Effector memory CD4-positive, alpha-beta T cell (primary cell): ENCODE data around the gene PLS1.

Experiments used
- DNase-seq, 3 donors: peaks; one replicate each; pipeline ENCODE4 v3.0.0-alpha.2; 2020
- H3K27ac ChIP-seq: 2 replicates; pipeline ENCODE4 v1.7.0; 2013; ENCODE audit warnings: mild to moderate bottlenecking, low read length, moderate library complexity; ENCODE audit not compliant: insufficient read depth, poor library complexity, severe bottlenecking
- H3K27me3 ChIP-seq: replicated peaks from 2 replicates; pipeline ENCODE4 v1.7.0; 2013; ENCODE audit warnings: mild to moderate bottlenecking, low read length; ENCODE audit not compliant: insufficient read depth, control insufficient read depth, poor library complexity, severe bottlenecking
- H3K36me3 ChIP-seq: 2 replicates; pipeline ENCODE4 v1.7.0; 2013; ENCODE audit warnings: mild to moderate bottlenecking, low read length, moderate library complexity; ENCODE audit not compliant: control insufficient read depth, insufficient read depth
- H3K4me1 ChIP-seq: 2 replicates; pipeline ENCODE4 v1.7.0; 2013; ENCODE audit warnings: low read length, mild to moderate bottlenecking; ENCODE audit not compliant: control insufficient read depth, insufficient read depth, poor library complexity, severe bottlenecking
- H3K4me3 ChIP-seq: 2 replicates; pipeline ENCODE4 v1.7.0; 2013; ENCODE audit warnings: low read length, low read depth, mild to moderate bottlenecking; ENCODE audit not compliant: insufficient read depth, poor library complexity, severe bottlenecking
- H3K9me3 ChIP-seq: 2 replicates; pipeline ENCODE4 v1.7.0; 2013; ENCODE audit warnings: mild to moderate bottlenecking, low read length, moderate library complexity; ENCODE audit not compliant: control insufficient read depth

Gene PLS1

DNA sequence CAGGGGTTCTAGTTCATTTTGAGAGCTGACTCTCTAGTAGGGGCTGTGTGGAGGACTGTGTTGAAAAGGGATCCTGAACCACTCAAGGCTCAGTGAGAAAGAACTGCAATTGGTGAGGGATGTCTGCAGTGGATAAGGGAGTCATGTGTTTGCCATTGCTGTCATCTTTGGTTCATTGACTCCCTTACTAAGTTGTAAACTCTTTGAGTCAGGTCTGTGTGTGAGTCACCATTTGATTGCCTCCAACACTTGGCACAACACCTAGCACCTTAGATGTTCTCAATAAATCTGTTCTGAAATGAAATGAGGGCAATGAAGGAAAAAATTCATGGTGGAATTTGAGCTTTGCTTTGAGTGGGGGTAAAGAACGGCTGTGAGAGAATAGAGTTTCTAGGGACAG lies 51.7 kb downstream of the PLS1 start:
- H3K4me1 ChIP-seq, result no peaks in the 10 kb centered on the region
- H3K9me3 ChIP-seq, result no peaks in the 10 kb centered on the region
- H3K27me3 ChIP-seq, result no peaks in the 10 kb centered on the region
- no peaks in the 10 kb centered on the region for H3K36me3 ChIP-seq
- H3K4me3 ChIP-seq, result no peak overlapping the region
- H3K27ac ChIP-seq, result no peak overlapping the region
- DNase-seq, result no peak

DNA sequence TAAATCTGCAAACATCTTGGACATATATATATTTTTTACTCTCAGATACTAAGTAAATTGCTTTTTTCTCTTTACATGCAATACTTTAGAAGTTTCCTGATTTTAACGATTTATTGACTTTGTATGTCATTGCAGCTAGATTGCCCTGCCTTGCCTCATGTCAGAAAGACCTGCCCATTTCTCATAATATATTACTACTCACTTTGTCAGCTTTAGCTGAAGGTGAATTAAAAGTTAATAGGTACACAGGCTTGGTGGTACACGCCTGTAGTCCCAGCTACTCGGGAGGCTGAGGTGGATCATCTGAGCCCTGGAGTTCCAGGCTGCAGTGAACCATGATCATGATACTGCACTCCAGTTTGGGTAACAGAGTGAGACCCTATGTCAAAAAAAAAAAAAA lies 52.8 kb downstream of the PLS1 start:
- no peaks in the 10 kb centered on the region for H3K4me1 ChIP-seq
- H3K9me3 ChIP-seq, result no peaks in the 10 kb centered on the region
- no peak overlapping the region for H3K27ac ChIP-seq
- H3K4me3 ChIP-seq, result no peak overlapping the region
- H3K27me3 ChIP-seq, result no peaks in the 10 kb centered on the region
- DNase-seq, result no peak
- H3K36me3 ChIP-seq, result no peaks in the 10 kb centered on the region

DNA sequence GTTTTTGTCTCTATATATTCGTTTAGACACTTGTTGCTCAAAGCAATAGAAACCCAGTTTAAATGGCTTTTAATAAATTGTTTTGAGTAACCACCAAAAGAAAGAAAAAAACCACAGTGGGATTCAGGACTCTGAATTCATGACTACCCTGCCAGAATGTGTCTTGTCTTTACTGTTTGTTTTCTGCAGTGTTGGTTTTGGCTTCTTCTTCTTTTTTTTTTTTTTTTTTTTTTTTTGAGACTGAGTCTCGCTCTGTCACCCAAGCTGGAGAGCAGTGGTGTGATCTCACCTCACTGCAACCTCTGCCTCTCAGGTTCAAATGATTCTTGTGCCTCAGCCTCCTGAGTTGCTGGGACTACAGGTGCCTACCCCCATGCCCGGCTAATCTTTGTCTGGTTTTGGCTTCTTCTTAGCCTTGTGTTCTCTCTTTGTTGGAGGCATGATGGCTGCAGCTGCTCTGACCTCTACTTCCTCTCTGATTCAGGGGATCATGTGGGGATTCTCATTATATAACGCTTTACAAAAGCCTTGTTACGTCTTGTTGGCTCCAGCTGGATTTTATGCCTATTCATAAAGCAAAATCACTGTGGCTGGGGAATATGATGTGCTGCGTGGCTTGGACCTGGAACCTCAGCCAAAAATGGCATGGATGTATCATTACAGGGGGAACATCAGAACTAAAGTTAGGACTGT lies 54.0 kb downstream of the PLS1 start:
- Histone ChIP-seq H3K4me1 (no peaks in the 10 kb centered on the region), H3K36me3 (no peaks in the 10 kb centered on the region), H3K4me3 (no peak overlapping the region), H3K27ac (no peak overlapping the region), H3K27me3 (no peaks in the 10 kb centered on the region), H3K9me3 (no peaks in the 10 kb centered on the region)
- DNase-seq, result no peak

DNA sequence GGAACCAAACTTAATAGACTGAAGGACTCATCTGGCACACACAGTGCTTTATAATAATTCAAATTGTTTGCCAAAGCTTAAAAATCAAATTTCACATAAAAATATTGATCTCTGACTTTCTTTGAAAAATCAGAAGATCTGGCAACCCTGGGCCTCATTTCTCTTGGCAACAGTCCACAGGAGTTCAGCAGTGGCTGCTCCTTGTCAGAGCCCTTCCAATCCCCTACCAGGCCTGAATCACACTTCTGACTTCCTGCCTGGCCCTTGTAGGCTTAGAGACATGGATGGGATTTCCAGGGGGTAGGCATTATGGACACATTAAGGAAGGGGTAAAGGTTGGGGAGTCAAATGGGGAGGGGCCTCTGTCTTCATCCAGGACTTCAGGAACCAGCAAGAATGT lies 55.5 kb downstream of the PLS1 start:
- Histone ChIP-seq H3K27me3 (no peaks in the 10 kb centered on the region), H3K4me3 (no peak overlapping the region), H3K4me1 (no peaks in the 10 kb centered on the region), H3K36me3 (no peaks in the 10 kb centered on the region), H3K9me3 (no peaks in the 10 kb centered on the region), H3K27ac (no peak overlapping the region)
- DNase-seq, result no peak

DNA sequence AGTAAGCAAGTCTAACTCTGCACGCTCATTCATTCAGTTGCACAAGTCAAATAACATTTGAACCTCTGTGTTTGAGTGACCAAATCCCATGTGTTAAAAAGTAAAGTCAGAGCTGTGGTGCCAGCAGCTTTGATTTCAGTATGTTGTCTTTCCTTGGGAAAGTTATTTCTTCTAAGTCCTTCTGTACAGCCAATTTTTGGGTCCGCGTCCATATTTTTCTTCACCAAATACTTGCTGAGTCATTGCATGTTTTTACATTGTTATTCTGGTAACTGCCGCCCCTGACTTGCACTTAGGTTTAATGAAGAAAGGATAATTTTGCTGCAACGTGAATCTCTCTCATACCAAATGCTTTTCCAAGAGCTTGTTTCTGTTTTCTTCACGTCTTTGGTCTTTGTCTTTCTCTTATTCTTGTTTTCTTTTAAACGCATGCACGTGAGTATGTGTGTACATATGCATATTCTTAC lies 56.7 kb downstream of the PLS1 start:
- Histone ChIP-seq H3K4me3 (no peak overlapping the region), H3K4me1 (no peaks in the 10 kb centered on the region), H3K27ac (no peak overlapping the region), H3K36me3 (no peaks in the 10 kb centered on the region), H3K9me3 (no peaks in the 10 kb centered on the region), H3K27me3 (no peaks in the 10 kb centered on the region)
- DNase-seq, result no peak

DNA sequence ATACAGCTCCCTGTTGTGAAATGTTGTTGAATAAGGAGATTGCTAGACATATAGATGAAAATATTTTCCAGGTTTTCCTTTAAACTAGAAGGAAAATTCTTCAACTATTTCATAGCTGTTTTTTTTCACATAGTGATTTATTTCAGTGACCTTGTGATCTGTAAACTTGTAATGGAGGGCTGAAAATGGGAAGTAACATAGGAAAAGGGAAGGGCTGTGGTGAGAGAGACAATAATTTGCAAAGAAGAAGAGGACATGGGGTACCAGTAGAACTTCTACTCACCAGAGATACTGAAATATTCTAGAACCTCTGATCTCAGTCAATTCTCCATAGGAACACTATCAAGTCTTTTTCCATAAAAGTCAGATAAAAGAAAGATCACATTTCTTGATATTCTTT lies 60.4 kb downstream of the PLS1 start:
- Histone ChIP-seq H3K36me3 (no peaks in the 10 kb centered on the region), H3K4me1 (no peaks in the 10 kb centered on the region), H3K9me3 (no peaks in the 10 kb centered on the region), H3K27ac (no peak overlapping the region), H3K4me3 (no peak overlapping the region), H3K27me3 (no peaks in the 10 kb centered on the region)
- DNase-seq, result no peak

DNA sequence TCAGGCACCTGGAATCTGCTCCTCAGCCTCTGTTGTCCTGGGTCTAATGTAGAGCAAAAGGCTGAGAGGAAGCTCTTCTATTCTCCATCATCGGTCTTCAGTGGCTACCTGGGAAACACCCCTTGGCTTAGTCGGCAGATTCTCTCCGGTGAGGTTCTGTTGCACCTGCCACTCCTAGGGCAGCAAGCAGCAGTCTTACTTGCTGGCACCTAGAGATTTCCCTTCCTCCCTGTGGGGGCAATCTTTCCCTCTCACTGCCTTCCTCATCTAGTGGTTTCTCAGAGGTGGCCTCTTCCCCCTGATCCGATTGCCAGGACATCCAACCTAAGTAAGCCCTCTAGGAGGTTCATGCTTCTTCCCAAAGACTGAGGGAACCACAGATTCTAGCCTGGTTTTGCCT lies 60.8 kb downstream of the PLS1 start:
- H3K4me3 ChIP-seq, result no peak overlapping the region
- no peak for DNase-seq
- H3K9me3 ChIP-seq, result no peaks in the 10 kb centered on the region
- H3K27ac ChIP-seq, result no peak overlapping the region
- H3K4me1 ChIP-seq, result no peaks in the 10 kb centered on the region
- H3K36me3 ChIP-seq, result no peaks in the 10 kb centered on the region
- H3K27me3 ChIP-seq, result no peaks in the 10 kb centered on the region

DNA sequence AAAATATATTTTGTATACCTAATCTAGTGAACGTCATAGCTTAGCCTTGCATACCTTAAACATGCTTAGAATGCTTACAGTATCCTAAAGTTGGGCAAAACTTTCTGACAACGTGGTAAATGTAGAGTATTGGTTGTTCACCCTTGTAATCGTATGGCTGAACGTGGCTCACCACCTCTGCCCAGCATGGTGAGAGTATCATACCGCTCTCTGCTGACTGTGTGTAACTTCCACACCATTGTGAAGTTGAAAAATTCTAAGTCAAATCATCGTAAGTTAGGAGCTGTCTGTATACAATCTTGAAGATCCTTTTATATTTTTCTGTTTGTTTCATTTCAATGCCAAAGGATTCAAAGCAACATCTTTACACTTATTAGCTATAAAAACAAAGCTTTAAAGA lies 64.2 kb downstream of the PLS1 start:
- no peaks in the 10 kb centered on the region for H3K36me3 ChIP-seq
- no peak overlapping the region for H3K27ac ChIP-seq
- DNase-seq, result no peak
- no peaks in the 10 kb centered on the region for H3K27me3 ChIP-seq
- no peaks in the 10 kb centered on the region for H3K9me3 ChIP-seq
- H3K4me3 ChIP-seq, result no peak overlapping the region
- no peaks in the 10 kb centered on the region for H3K4me1 ChIP-seq

DNA sequence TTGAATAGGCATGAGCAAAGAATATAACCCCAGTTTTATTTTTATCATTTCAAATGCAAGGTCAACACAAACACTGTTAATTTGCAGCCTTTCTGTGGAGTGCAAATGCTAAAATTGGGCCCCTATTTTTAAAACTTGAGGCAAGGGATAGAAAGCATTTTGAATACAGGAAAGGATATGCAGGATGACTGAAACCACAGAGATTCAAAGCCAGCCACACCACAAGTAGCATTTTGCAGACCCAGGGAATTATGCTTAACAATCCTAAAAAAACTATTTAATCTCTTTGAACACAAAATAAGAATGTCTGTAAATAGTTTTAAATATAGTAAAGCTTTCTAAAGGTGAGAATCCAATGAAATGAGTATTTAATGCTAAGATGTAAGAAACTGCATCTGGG lies 64.7 kb downstream of the PLS1 start:
- Histone ChIP-seq H3K27me3 (no peaks in the 10 kb centered on the region), H3K9me3 (no peaks in the 10 kb centered on the region), H3K4me3 (no peak overlapping the region), H3K27ac (no peak overlapping the region), H3K36me3 (no peaks in the 10 kb centered on the region), H3K4me1 (no peaks in the 10 kb centered on the region)
- DNase-seq, result no peak

DNA sequence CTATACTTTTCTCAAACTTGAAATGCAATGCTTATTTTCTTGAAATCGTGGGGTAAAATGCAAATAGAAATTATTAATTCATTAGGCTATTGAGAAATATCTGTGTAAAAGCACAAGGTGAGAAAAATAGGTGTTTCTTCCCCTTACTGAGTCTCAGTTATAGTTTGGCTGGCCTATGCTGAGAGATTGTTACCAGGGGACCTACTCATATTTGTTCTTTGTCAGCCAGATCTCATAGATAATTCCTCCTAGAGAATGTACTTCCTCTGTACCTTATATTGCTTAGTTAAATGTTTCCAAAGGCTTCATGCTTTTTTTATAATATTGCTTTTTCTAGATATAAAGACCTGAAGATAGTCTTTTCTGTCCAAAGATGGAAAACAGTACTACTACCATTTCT lies 67.7 kb downstream of the PLS1 start:
- Histone ChIP-seq H3K4me3 (no peak overlapping the region), H3K36me3 (no peaks in the 10 kb centered on the region), H3K9me3 (no peaks in the 10 kb centered on the region), H3K4me1 (no peaks in the 10 kb centered on the region), H3K27me3 (no peaks in the 10 kb centered on the region), H3K27ac (no peak overlapping the region)
- DNase-seq, result no peak
